AG09319 (cell line): Measurements from ENCODE around the gene C3orf22.
"Not testable (repeated sequence)": the region's sequence is repeated elsewhere in the genome, so short reads cannot be mapped to it uniquely, and the experiment has no call there.

Experiments
- DNase-seq: peaks from one replicate; pipeline ENCODE4 v3.0.0-alpha.2; 2010; ENCODE audit warnings: low read depth; ENCODE audit errors: extremely low read depth
- CTCF ChIP-seq: IDR thresholded peaks from 2 replicates; pipeline ENCODE4 v1.5.1; 2011; ENCODE audit warnings: low read depth, mild to moderate bottlenecking, inconsistent platforms, low read length, moderate library complexity

C3orf22 gene

GRCh38 chr3:126558336-126559071 is at the start of gene C3orf22:
Gene C3orf22, minus strand, starts transcription at chr3:126558932. Its CDS starts 5,542 bp downstream, at chr3:126553390.
- no peak for TF ChIP-seq CTCF

GRCh38 chr3:126607214-126607908 is 48.6 kb upstream of the C3orf22 start:
- DNase-seq: no peak

More at GRCh38 chr3:126558336-126559071, at the start of gene C3orf22:
- no peak for DNase-seq

GRCh38 chr3:126606001-126606400 is 47.3 kb upstream of the C3orf22 start:
- no peak for TF ChIP-seq CTCF

More at GRCh38 chr3:126607214-126607908, 48.6 kb upstream of the C3orf22 start:
- TF ChIP-seq CTCF: no peak

GRCh38 chr3:126604691-126605090 is 46.0 kb upstream of the C3orf22 start:
- no peak for DNase-seq
- TF ChIP-seq CTCF: no peak

More at GRCh38 chr3:126606001-126606400, 47.3 kb upstream of the C3orf22 start:
- no peak for DNase-seq

GRCh38 chr3:126599101-126599500 is 40.4 kb upstream of the C3orf22 start:
- no peak for DNase-seq
- no peak for TF ChIP-seq CTCF

GRCh38 chr3:126595479-126595878 is 36.7 kb upstream of the C3orf22 start:
- DNase-seq: not testable (repeated sequence)

- not testable (repeated sequence) for DNase-seq
These were observed 32.8 kb upstream of the C3orf22 start for GRCh38 chr3:126591515-126591914.

GRCh38 chr3:126582311-126582710 is 23.6 kb upstream of the C3orf22 start:
- no peak for DNase-seq
- no peak for TF ChIP-seq CTCF
